IMR-90 (cell line): ENCODE results near the gene PTH1R. TPM values are rescaled to one million over a fixed set of nuclear protein-coding genes. Genes with fewer than 3 reads are reported as not detected.

ENCODE experiments used
- ATAC-seq: fragments of 200-7000 bp; cut with Tn5 transposase; 2 replicates; pipeline ENCODE4 v1.9.1; 2020; ENCODE audit warnings: low read depth, mild to moderate bottlenecking, moderate library complexity
- BruUV-seq: library from RNA; stranded (reverse); fragments of 400-500 nt; replicated peaks from 2 replicates; lab custom pipeline; 2021; lab: Mats Ljungman, UMichigan
- CTCF ChIA-PET: fragments of 300-600 bp; formaldehyde crosslinking; extraction: SDS; loops from one replicate; lab custom pipeline; 2021; ENCODE audit warnings: antibody characterized with exemption; lab: Yijun Ruan, JAX
- POLR2A ChIA-PET: fragments of 300-600 bp; sonication (Branson Sonifier 250); formaldehyde crosslinking; loops from one replicate; lab custom pipeline; 2022; ENCODE audit warnings: antibody characterized with exemption; ENCODE audit not compliant: unreplicated experiment; lab: Charles Lee
- DNase-seq: peaks from one replicate; pipeline ENCODE4 v3.0.0; 2013
- H2AFZ ChIP-seq: replicated peaks from 2 replicates; pipeline ENCODE3; 2013; ENCODE audit warnings: low read length, mild to moderate bottlenecking; ENCODE audit not compliant: poor library complexity
- H2AK5ac ChIP-seq: 2 replicates; pipeline ENCODE4 v1.6.1; 2013; ENCODE audit warnings: low read depth, low read length, inconsistent platforms
- H2AK9ac ChIP-seq: replicated peaks from 2 replicates; pipeline ENCODE3; 2013; ENCODE audit warnings: mild to moderate bottlenecking, low read depth, low read length, moderate library complexity; ENCODE audit not compliant: poor library complexity
- H2BK120ac ChIP-seq: 2 replicates; pipeline ENCODE4 v1.6.1; 2013; ENCODE audit warnings: low read depth, low read length, inconsistent platforms
- H2BK15ac ChIP-seq: 3 replicates; pipeline ENCODE4 v1.6.1; 2013; ENCODE audit warnings: low read depth, low read length, inconsistent platforms
- H2BK20ac ChIP-seq: 2 replicates; pipeline ENCODE4 v1.6.1; 2013; ENCODE audit warnings: low read depth, mild to moderate bottlenecking, inconsistent platforms, low read length, moderate library complexity
- H2BK5ac ChIP-seq: 2 replicates; pipeline ENCODE4 v1.6.1; 2013; ENCODE audit warnings: mild to moderate bottlenecking, low read depth, low read length, inconsistent platforms; ENCODE audit not compliant: poor library complexity, severe bottlenecking
- H3K14ac ChIP-seq: replicated peaks from 2 replicates; pipeline ENCODE4 v1.6.1; 2013; ENCODE audit warnings: low read depth, low read length, inconsistent platforms
- H3K18ac ChIP-seq: 2 replicates; pipeline ENCODE4 v1.6.1; 2013; ENCODE audit warnings: low read depth, low read length, control low read depth
- H3K23ac ChIP-seq: 2 replicates; pipeline ENCODE4 v1.6.1; 2013; ENCODE audit warnings: low read depth, low read length, inconsistent platforms
- H3K27ac ChIP-seq: 2 replicates; pipeline ENCODE4 v1.5.1; 2013; ENCODE audit warnings: mild to moderate bottlenecking, control low read depth, low read length; ENCODE audit not compliant: insufficient read depth
- H3K27me3 ChIP-seq: 2 replicates; pipeline ENCODE4 v1.6.1; 2013; ENCODE audit warnings: low read length; ENCODE audit not compliant: control insufficient read depth, insufficient read depth
- H3K36me3 ChIP-seq: 2 replicates; pipeline ENCODE4 v1.6.1; 2013; ENCODE audit warnings: low read length, mixed read lengths; ENCODE audit not compliant: control insufficient read depth, insufficient read depth
- H3K4ac ChIP-seq: 2 replicates; pipeline ENCODE4 v1.6.1; 2013; ENCODE audit warnings: low read depth, low read length, inconsistent platforms
- H3K4me1 ChIP-seq: 2 replicates; pipeline ENCODE4 v1.6.1; 2013; ENCODE audit warnings: low read length, mixed read lengths; ENCODE audit not compliant: control insufficient read depth, insufficient read depth
- H3K4me2 ChIP-seq: 2 replicates; pipeline ENCODE4 v1.6.1; 2013; ENCODE audit warnings: low read depth, mild to moderate bottlenecking, control low read depth, low read length, moderate library complexity
- H3K4me3 ChIP-seq: 2 replicates; pipeline ENCODE4 v1.5.1; 2013; ENCODE audit warnings: low read depth, mild to moderate bottlenecking, control low read depth, low read length, moderate library complexity; ENCODE audit not compliant: insufficient read depth
- H3K56ac ChIP-seq: 2 replicates; pipeline ENCODE4 v1.6.1; 2013; ENCODE audit warnings: low read length, inconsistent platforms; ENCODE audit not compliant: insufficient read depth; ENCODE audit errors: extremely low read depth
- H3K79me1 ChIP-seq, 2 experiments: 2 replicates each; pipeline ENCODE4 v1.6.1; 2013; ENCODE audit warnings: low read length in 2 of 2, inconsistent platforms in 1 of 2, low read depth in 1 of 2
- H3K9ac ChIP-seq: 2 replicates; pipeline ENCODE4 v1.6.1; 2013; ENCODE audit warnings: low read depth, low read length, control low read depth
- H3K9me1 ChIP-seq: 2 replicates; pipeline ENCODE4 v1.6.1; 2013; ENCODE audit warnings: low read length, inconsistent platforms; ENCODE audit not compliant: insufficient read depth
- H3K9me3 ChIP-seq: 2 replicates; pipeline ENCODE4 v1.6.1; 2013; ENCODE audit warnings: low read length; ENCODE audit not compliant: control insufficient read depth, insufficient read depth
- H4K20me1 ChIP-seq: 2 replicates; pipeline ENCODE4 v1.6.1; 2013; ENCODE audit warnings: low read length, inconsistent platforms; ENCODE audit not compliant: insufficient read depth
- H4K5ac ChIP-seq: 2 replicates; pipeline ENCODE4 v1.6.1; 2013; ENCODE audit warnings: mild to moderate bottlenecking, low read depth, low read length, control low read depth
- H4K8ac ChIP-seq, 2 experiments: 2 replicates each; pipeline ENCODE4 v1.6.1; 2013; ENCODE audit warnings: low read depth in 2 of 2, low read length in 2 of 2, control low read depth in 1 of 2, inconsistent platforms in 1 of 2
- H4K91ac ChIP-seq: 2 replicates; pipeline ENCODE4 v1.6.1; 2013; ENCODE audit warnings: low read depth, low read length, inconsistent platforms; ENCODE audit not compliant: insufficient read depth
- CEBPB ChIP-seq: IDR thresholded peaks from 2 replicates; pipeline ENCODE4 v1.6.1; 2012; ENCODE audit warnings: low read depth, low read length, improper control_type of control experiment
- CHD1 ChIP-seq: IDR thresholded peaks from 2 replicates; pipeline ENCODE4 v1.6.1; 2012; ENCODE audit warnings: low read depth, low read length, improper control_type of control experiment
- MAFK ChIP-seq: IDR thresholded peaks from 2 replicates; pipeline ENCODE4 v1.6.1; 2012; ENCODE audit warnings: low read depth, low read length, improper control_type of control experiment
- RCOR1 ChIP-seq: IDR thresholded peaks from 2 replicates; pipeline ENCODE4 v1.6.1; 2012; ENCODE audit warnings: mild to moderate bottlenecking, low read length, improper control_type of control experiment; ENCODE audit not compliant: insufficient replicate concordance
- WGBS, 2 experiments: methylation state at CpG; one replicate each; pipeline versions ENCODE4 v1.1.5 to v1.1.7; 2013; ENCODE audit warnings: missing lambda C conversion rate in 2 of 2; ENCODE audit not compliant: insufficient read length in 1 of 2; ENCODE audit errors: extremely low coverage in 2 of 2; 5-methylcytosine and 5-hydroxymethylcytosine counted together
- dilution Hi-C: fragments of 300-500 bp; cut with HindIII; formaldehyde crosslinking; loops from one replicate; pipeline ENCODE4 v1.14.3; 2018; ENCODE audit warnings: low sequenced_read_pairs; ENCODE audit not compliant: unreplicated experiment
- in situ Hi-C: fragments of 300-500 bp; cut with MboI; formaldehyde crosslinking; loops from 3 replicates; pipeline ENCODE4 v1.14.3; 2019; ENCODE audit warnings: low sequenced_read_pairs, inconsistent platforms, mixed read lengths
- intact Hi-C: fragments of 100-400 bp; cut with micrococcal nuclease; formaldehyde crosslinking; loops from 2 replicates; pipeline ENCODE4 v1.10.0; 2022
- polyA plus RNA-seq, 3 experiments: library from polyadenylated mRNA; depleted of rRNA; stranded (reverse); fragments of >200 nt; gene quantifications; 2 replicates each; pipeline ENCODE4 v1.2.3, GENCODE V29; 2012; ENCODE audit warnings: low replicate concordance in 1 of 3
- total RNA-seq: library from RNA; depleted of rRNA; stranded (reverse); fragments of >200 nt; gene quantifications from 2 replicates; pipeline ENCODE4 v1.2.3, GENCODE V29; 2012

The PTH1R gene
- total and polyA plus RNA-seq, 2 of the 4 experiments (the other 2 are of a cell fraction): 0.15 to 0.18 TPM

- H3K4ac ChIP-seq: no peak overlapping the region
- no TSS peak for BruUV-seq
- intact Hi-C loops: no loop called here
- no peak for ATAC-seq
- DNase-seq: no peak
- H3K56ac ChIP-seq: no peak overlapping the region
- peaks cover 12% of the 10 kb centered on the region for H3K9me1 ChIP-seq
- no peak overlapping the region for H2AFZ ChIP-seq
- no peak overlapping the region for H2AK5ac ChIP-seq
- peaks cover 20% of the 10 kb centered on the region for H3K36me3 ChIP-seq
- H2BK120ac ChIP-seq: no peak overlapping the region
- H3K9me3 ChIP-seq: peaks cover 13% of the 10 kb centered on the region
- H3K4me1 ChIP-seq: peaks cover 7% of the 10 kb centered on the region; the same call in 1 of the 2 replicates
- WGBS, 2 experiments: no CpG with 5 or more reads among the region's 7 CpGs
- no peaks in the 10 kb centered on the region for H4K20me1 ChIP-seq
- H2BK5ac ChIP-seq: no peak overlapping the region
- no peak overlapping the region for H3K4me3 ChIP-seq
- no peak overlapping the region for H2BK15ac ChIP-seq
- peaks cover 0 to 5% of the 10 kb centered on the region in 2 experiments; a peak in 1 of 4 replicates for H3K79me1 ChIP-seq
- no peaks in the 10 kb centered on the region for H3K27me3 ChIP-seq
- no peak overlapping the region for H2AK9ac ChIP-seq
- CTCF ChIA-PET: no interaction called here
- H4K91ac ChIP-seq: no peak overlapping the region
- no peak overlapping the region for H3K9ac ChIP-seq
- H3K14ac ChIP-seq: no peak overlapping the region
- H3K23ac ChIP-seq: no peak overlapping the region
- no peak overlapping the region for H3K18ac ChIP-seq
- no peak overlapping the region for H4K5ac ChIP-seq
- in situ Hi-C loops: loop anchor here (10.0 kb wide), 1 partner anchor 410 kb away; no protein-coding TSS in a partner anchor
- dilution Hi-C loops: no loop called here
- H3K4me2 ChIP-seq: no peak overlapping the region
- no peak overlapping the region for H3K27ac ChIP-seq
- TF ChIP-seq CHD1: no peak
- no peak for TF ChIP-seq CEBPB
- no peak for TF ChIP-seq RCOR1
- no peak for TF ChIP-seq MAFK
- H2BK20ac ChIP-seq: no peak overlapping the region
- no peak overlapping the region for H4K8ac ChIP-seq
- POLR2A ChIA-PET: no interaction called here
Measured at GRCh38 chr3:46914849-46915248, 37.3 kb downstream of the PTH1R start.
